Hepatocyte (in vitro differentiated cells): ENCODE results near the gene EDA.

Source experiments
- CTCF ChIP-seq: fragments of 200-600 bp; sonication (generic); IDR thresholded peaks from 2 replicates; pipeline ENCODE4 v1.5.1; 2016; ENCODE audit warnings: antibody characterized with exemption, mild to moderate bottlenecking; ENCODE audit not compliant: poor library complexity
- EZH2 ChIP-seq: fragments of 200-600 bp; sonication (generic); IDR thresholded peaks from 2 replicates; pipeline ENCODE4 v1.6.1; 2016; ENCODE audit warnings: antibody characterized with exemption, mild to moderate bottlenecking, borderline replicate concordance

DNA sequence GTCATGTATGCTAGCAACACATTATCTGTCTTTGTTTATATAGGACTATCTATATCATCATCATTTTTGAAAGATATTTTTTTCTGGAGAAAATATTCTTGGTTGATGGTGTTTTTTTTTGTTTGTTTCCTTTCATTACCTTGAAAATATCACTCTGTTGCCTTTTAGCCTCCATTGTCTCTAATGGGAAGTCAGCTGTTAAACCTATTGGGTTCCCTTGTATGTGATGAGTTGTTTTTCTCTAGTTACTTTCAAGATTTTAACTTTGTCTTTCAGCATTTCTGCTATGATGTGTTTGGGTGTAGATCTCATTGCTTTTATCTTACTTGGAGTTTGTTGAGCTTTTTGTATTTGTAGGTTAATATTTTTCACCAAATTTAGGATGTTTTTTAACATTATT, 124.4 kb downstream of the EDA start:
- TF ChIP-seq CTCF (no peak), EZH2 (no peak)
